Mesenchymal stem cell (in vitro differentiated cells and primary cell): ENCODE data around the gene IMMP2L.

ENCODE experiments used
- DNase-seq: peaks from one replicate; pipeline ENCODE4 v3.0.0-alpha.2; 2013
- H2AFZ ChIP-seq: one replicate; pipeline ENCODE4 v1.6.1; 2013; ENCODE audit warnings: low read depth, mild to moderate bottlenecking, control low read depth, inconsistent platforms, low read length, moderate library complexity
- H2AK5ac ChIP-seq: 2 replicates; pipeline ENCODE4 v1.6.1; 2013; ENCODE audit warnings: low read length, moderate library complexity, mild to moderate bottlenecking, inconsistent platforms; ENCODE audit not compliant: severe bottlenecking
- H2BK120ac ChIP-seq: one replicate; pipeline ENCODE4 v1.6.1; 2013; ENCODE audit warnings: low read depth, mild to moderate bottlenecking, inconsistent platforms, low read length, moderate library complexity
- H2BK12ac ChIP-seq, 2 experiments: one replicate each; pipeline ENCODE4 v1.6.1; 2013; ENCODE audit warnings: inconsistent platforms in 2 of 2, low read length in 2 of 2, mild to moderate bottlenecking in 2 of 2, moderate library complexity in 2 of 2, control low read depth in 1 of 2
- H2BK15ac ChIP-seq: one replicate; pipeline ENCODE4 v1.6.1; 2013; ENCODE audit warnings: mild to moderate bottlenecking, low read depth, inconsistent platforms; ENCODE audit not compliant: poor library complexity, severe bottlenecking
- H2BK5ac ChIP-seq: 2 replicates; pipeline ENCODE4 v1.6.1; 2013; ENCODE audit warnings: low read depth, mild to moderate bottlenecking, low read length, control low read depth, inconsistent platforms; ENCODE audit not compliant: poor library complexity, severe bottlenecking
- H3K14ac ChIP-seq, 2 experiments: one replicate each; pipeline ENCODE4 v1.6.1; 2013; ENCODE audit warnings: inconsistent platforms in 2 of 2, low read length in 2 of 2, control low read depth in 1 of 2, mild to moderate bottlenecking in 1 of 2, moderate library complexity in 1 of 2
- H3K18ac ChIP-seq, 2 experiments: one replicate each; pipeline ENCODE4 v1.6.1; 2013; ENCODE audit warnings: inconsistent platforms in 2 of 2, low read length in 2 of 2, control low read depth in 1 of 2, low read depth in 1 of 2, mild to moderate bottlenecking in 1 of 2
- H3K23ac ChIP-seq, 2 experiments: one replicate each; pipeline ENCODE4 v1.6.1; 2013; ENCODE audit warnings: inconsistent platforms in 2 of 2, low read length in 2 of 2, mild to moderate bottlenecking in 2 of 2, moderate library complexity in 2 of 2, control low read depth in 1 of 2
- H3K27ac ChIP-seq: 2 replicates; pipeline ENCODE4 v1.5.1; 2013; ENCODE audit warnings: mild to moderate bottlenecking, moderate library complexity, low read length, control low read depth, inconsistent platforms; ENCODE audit not compliant: poor library complexity, severe bottlenecking
- H3K27me3 ChIP-seq, 2 experiments: 2 replicates each; pipeline versions ENCODE4 v1.6.1 to v1.7.0; 2013; ENCODE audit warnings: low read length in 2 of 2, mild to moderate bottlenecking in 2 of 2, moderate library complexity in 2 of 2, control low read depth in 1 of 2, inconsistent platforms in 1 of 2; ENCODE audit not compliant: control insufficient read depth in 1 of 2, insufficient read depth in 1 of 2
- H3K36me3 ChIP-seq, 2 experiments: 2 replicates each; pipeline versions ENCODE4 v1.6.1 to v1.7.0; 2013; ENCODE audit warnings: low read length in 2 of 2, control low read depth in 1 of 2, inconsistent platforms in 1 of 2, low read depth in 1 of 2, mild to moderate bottlenecking in 1 of 2; ENCODE audit not compliant: insufficient read depth in 2 of 2, control insufficient read depth in 1 of 2
- H3K4ac ChIP-seq, 2 experiments: one replicate each; pipeline ENCODE4 v1.6.1; 2013; ENCODE audit warnings: inconsistent platforms in 2 of 2, low read length in 2 of 2, mild to moderate bottlenecking in 2 of 2, moderate library complexity in 2 of 2, control low read depth in 1 of 2, low read depth in 1 of 2
- H3K4me1 ChIP-seq: 2 replicates; pipeline ENCODE4 v1.6.1; 2013; ENCODE audit warnings: low read depth, low read length, control low read depth; ENCODE audit not compliant: control insufficient read depth, insufficient read depth
- H3K4me2 ChIP-seq: 2 replicates; pipeline ENCODE4 v1.6.1; 2013; ENCODE audit warnings: low read length, mild to moderate bottlenecking, inconsistent platforms; ENCODE audit not compliant: poor library complexity, severe bottlenecking
- H3K4me3 ChIP-seq, 2 experiments: 2 replicates each; pipeline versions ENCODE4 v1.5.1 to v1.7.0; 2013; ENCODE audit warnings: low read length in 2 of 2, mild to moderate bottlenecking in 2 of 2, control low read depth in 1 of 2, low read depth in 1 of 2; ENCODE audit not compliant: insufficient read depth in 1 of 2
- H3K79me1 ChIP-seq: replicated peaks from 2 replicates; pipeline ENCODE4 v1.6.1; 2013; ENCODE audit warnings: mild to moderate bottlenecking, control low read depth, low read length, inconsistent platforms; ENCODE audit not compliant: poor library complexity, severe bottlenecking
- H3K9ac ChIP-seq: 2 replicates; pipeline ENCODE4 v1.7.0; 2013; ENCODE audit warnings: mild to moderate bottlenecking, low read length, moderate library complexity
- H3K9me3 ChIP-seq: 2 replicates; pipeline ENCODE4 v1.7.0; 2013; ENCODE audit warnings: mild to moderate bottlenecking, low read length; ENCODE audit not compliant: control insufficient read depth
- H4K8ac ChIP-seq: one replicate; pipeline ENCODE4 v1.6.1; 2013; ENCODE audit warnings: inconsistent platforms, mild to moderate bottlenecking, low read length, moderate library complexity
- H4K91ac ChIP-seq: one replicate; pipeline ENCODE4 v1.6.1; 2013; ENCODE audit warnings: mild to moderate bottlenecking, low read length, inconsistent platforms
- WGBS: methylation state at CpG from one replicate; pipeline ENCODE4 v1.1.7; 2013; ENCODE audit warnings: mixed read lengths; 5-methylcytosine and 5-hydroxymethylcytosine counted together

IMMP2L gene

GRCh38 chr7:111475419-111475748 is 86.9 kb downstream of the IMMP2L start:
- no peak overlapping the region for H3K23ac ChIP-seq
- no CpG with 5 or more reads among the region's 1 CpG for WGBS
- H3K79me1 ChIP-seq, result no peaks in the 10 kb centered on the region
- no peak overlapping the region for H4K8ac ChIP-seq
- H3K4me3 ChIP-seq, result no peak overlapping the region
- no peak overlapping the region for H3K18ac ChIP-seq
- H2BK12ac ChIP-seq, result no peak overlapping the region
- no peaks in the 10 kb centered on the region for H3K36me3 ChIP-seq
- H2AK5ac ChIP-seq, result no peak overlapping the region
- H3K27me3 ChIP-seq, result no peaks in the 10 kb centered on the region
- H4K91ac ChIP-seq, result no peak overlapping the region
- no peak overlapping the region for H2BK120ac ChIP-seq
- H3K9ac ChIP-seq, result no peak overlapping the region
- H2AFZ ChIP-seq, result no peak overlapping the region
- H3K4me2 ChIP-seq, result no peak overlapping the region
- H2BK15ac ChIP-seq, result no peak overlapping the region
- no peak overlapping the region for H3K14ac ChIP-seq
- DNase-seq, result no peak
- H3K4ac ChIP-seq, result no peak overlapping the region
- H3K27ac ChIP-seq, result no peak overlapping the region
- H3K9me3 ChIP-seq, result peaks cover 10% of the 10 kb centered on the region
- H2BK5ac ChIP-seq, result no peak overlapping the region
- no peaks in the 10 kb centered on the region for H3K4me1 ChIP-seq

GRCh38 chr7:111474723-111475418 is 87.4 kb downstream of the IMMP2L start:
- no peaks in the 10 kb centered on the region for H3K27me3 ChIP-seq
- peaks cover 10% of the 10 kb centered on the region for H3K9me3 ChIP-seq
- no peaks in the 10 kb centered on the region for H3K4me1 ChIP-seq
- H3K79me1 ChIP-seq, result no peaks in the 10 kb centered on the region
- no peak overlapping the region for H3K14ac ChIP-seq
- no peak overlapping the region for H3K4me2 ChIP-seq
- H3K4ac ChIP-seq, result no peak overlapping the region
- H2AK5ac ChIP-seq, result no peak overlapping the region
- no peak overlapping the region for H3K4me3 ChIP-seq
- H3K36me3 ChIP-seq, result no peaks in the 10 kb centered on the region
- no peak overlapping the region for H4K8ac ChIP-seq
- H2BK12ac ChIP-seq, result no peak overlapping the region
- no peak overlapping the region for H4K91ac ChIP-seq
- no peak overlapping the region for H3K27ac ChIP-seq
- 92% methylated on average over 1 of the region's 4 CpGs for WGBS
- no peak overlapping the region for H2BK120ac ChIP-seq
- no peak overlapping the region for H3K23ac ChIP-seq
- no peak overlapping the region for H2AFZ ChIP-seq
- H3K18ac ChIP-seq, result no peak overlapping the region
- H2BK5ac ChIP-seq, result no peak overlapping the region
- H3K9ac ChIP-seq, result no peak overlapping the region
- no peak for DNase-seq
- no peak overlapping the region for H2BK15ac ChIP-seq

GRCh38 chr7:111473449-111474198 is 88.7 kb downstream of the IMMP2L start:
- Histone ChIP-seq H2AK5ac (no peak overlapping the region), H3K9ac (no peak overlapping the region), H3K79me1 (no peaks in the 10 kb centered on the region), H3K4me3 (no peak overlapping the region), H4K91ac (no peak overlapping the region), H3K14ac (no peak overlapping the region), H3K18ac (no peak overlapping the region), H3K4me2 (no peak overlapping the region), H3K4ac (no peak overlapping the region), H3K36me3 (no peaks in the 10 kb centered on the region), H2BK5ac (no peak overlapping the region), H3K27ac (no peak overlapping the region), H4K8ac (no peak overlapping the region), H2BK12ac (no peak overlapping the region), H2AFZ (no peak overlapping the region), H2BK120ac (no peak overlapping the region), H3K9me3 (peaks cover 13% of the 10 kb centered on the region), H3K23ac (no peak overlapping the region), H2BK15ac (no peak overlapping the region), H3K4me1 (no peaks in the 10 kb centered on the region), H3K27me3 (no peaks in the 10 kb centered on the region)
- WGBS, result no CpG with 5 or more reads among the region's 2 CpGs
- no peak for DNase-seq

GRCh38 chr7:111470998-111471397 is 91.3 kb downstream of the IMMP2L start:
- no peak overlapping the region for H2AK5ac ChIP-seq
- no peak overlapping the region for H3K23ac ChIP-seq
- no peak overlapping the region for H2AFZ ChIP-seq
- no peak overlapping the region for H3K27ac ChIP-seq
- H3K4me1 ChIP-seq, result no peaks in the 10 kb centered on the region
- no peak overlapping the region for H2BK120ac ChIP-seq
- no peaks in the 10 kb centered on the region for H3K79me1 ChIP-seq
- no peak overlapping the region for H3K4me2 ChIP-seq
- peaks cover 19% of the 10 kb centered on the region for H3K9me3 ChIP-seq
- H3K9ac ChIP-seq, result no peak overlapping the region
- no peak overlapping the region for H3K4me3 ChIP-seq
- H3K27me3 ChIP-seq, result no peaks in the 10 kb centered on the region
- no peaks in the 10 kb centered on the region for H3K36me3 ChIP-seq
- no peak overlapping the region for H2BK15ac ChIP-seq
- 100% methylated on average over 1 of the region's 2 CpGs for WGBS
- no peak overlapping the region for H3K4ac ChIP-seq
- no peak for DNase-seq
- H2BK12ac ChIP-seq, result no peak overlapping the region
- H3K18ac ChIP-seq, result no peak overlapping the region
- no peak overlapping the region for H4K91ac ChIP-seq
- no peak overlapping the region for H3K14ac ChIP-seq
- H2BK5ac ChIP-seq, result no peak overlapping the region
- H4K8ac ChIP-seq, result no peak overlapping the region
